WTC11 (cell line): Measurements from ENCODE around the gene KIF14.

Experiments
- AR ChIP-seq: fragments of 250-450 bp; sonication (Bioruptor Pico); IDR thresholded peaks from 2 replicates; pipeline ENCODE4 v1.9.0; 2021; ENCODE audit warnings: mild to moderate bottlenecking
- ATF3 ChIP-seq: sonication (generic); formaldehyde crosslinking; conservative IDR thresholded peaks from 2 replicates; pipeline ENCODE4 v1.8.1; 2022; ENCODE audit warnings: mild to moderate bottlenecking, missing genetic modification reagents
- ATF6 ChIP-seq: sonication (generic); formaldehyde crosslinking; IDR thresholded peaks from 2 replicates; pipeline ENCODE4 v1.8.1; 2023; ENCODE audit warnings: mild to moderate bottlenecking, missing genetic modification reagents
- CTCF ChIP-seq: fragments of 200-600 bp; IDR thresholded peaks from 2 replicates; pipeline ENCODE4 v1.8.0; 2022; ENCODE audit warnings: antibody characterized with exemption
- E2F1 ChIP-seq: sonication (generic); formaldehyde crosslinking; IDR thresholded peaks from 2 replicates; pipeline ENCODE4 v1.8.0; 2022; ENCODE audit warnings: mild to moderate bottlenecking, missing genetic modification reagents
- E2F5 ChIP-seq: sonication (generic); formaldehyde crosslinking; IDR thresholded peaks from 2 replicates; pipeline ENCODE4 v1.8.1; 2022; ENCODE audit warnings: mild to moderate bottlenecking, moderate library complexity, missing genetic modification reagents
- NFE2L1 ChIP-seq: sonication (generic); formaldehyde crosslinking; IDR thresholded peaks from 2 replicates; pipeline ENCODE4 v1.8.1; 2023; ENCODE audit warnings: missing genetic modification reagents
- NR2C2 ChIP-seq: sonication (generic); formaldehyde crosslinking; IDR thresholded peaks from 2 replicates; pipeline ENCODE4 v1.8.0; 2022; ENCODE audit warnings: mild to moderate bottlenecking, missing genetic modification reagents
- NR3C1 ChIP-seq: sonication (generic); formaldehyde crosslinking; conservative IDR thresholded peaks from 2 replicates; pipeline ENCODE4 v1.8.1; 2023; ENCODE audit warnings: low read depth, mild to moderate bottlenecking, missing genetic modification reagents
- TP53 ChIP-seq: sonication (generic); formaldehyde crosslinking; IDR thresholded peaks from 2 replicates; pipeline ENCODE4 v1.8.1; 2023; ENCODE audit warnings: mild to moderate bottlenecking, missing genetic modification reagents
- USF2 ChIP-seq: sonication (generic); formaldehyde crosslinking; IDR thresholded peaks from 2 replicates; pipeline ENCODE4 v1.8.1; 2023; ENCODE audit warnings: mild to moderate bottlenecking, missing genetic modification reagents, moderate library complexity
- ZBTB21 ChIP-seq: sonication (generic); formaldehyde crosslinking; IDR thresholded peaks from 2 replicates; pipeline ENCODE4 v1.8.1; 2023; ENCODE audit warnings: mild to moderate bottlenecking, missing genetic modification reagents, borderline replicate concordance
- ZNF232 ChIP-seq: sonication (generic); formaldehyde crosslinking; IDR thresholded peaks from 2 replicates; pipeline ENCODE4 v1.8.0; 2022; ENCODE audit warnings: mild to moderate bottlenecking, missing genetic modification reagents
- ZNF512 ChIP-seq: sonication (generic); formaldehyde crosslinking; IDR thresholded peaks from 2 replicates; pipeline ENCODE4 v1.8.1; 2022; ENCODE audit warnings: missing genetic modification reagents, borderline replicate concordance

- TF ChIP-seq CTCF (no peak), NFE2L1 (CRISPR knock-in tag) (no peak), ZNF512 (CRISPR knock-in tag) (no peak), NR2C2 (CRISPR knock-in tag) (no peak), ATF3 (CRISPR knock-in tag) (no peak), AR (CRISPR knock-in tag) (no peak), ZNF232 (CRISPR knock-in tag) (no peak), TP53 (CRISPR knock-in tag) (no peak), ATF6 (CRISPR knock-in tag) (no peak), E2F5 (CRISPR knock-in tag) (no peak), E2F1 (CRISPR knock-in tag) (no peak), USF2 (no peak), NR3C1 (CRISPR knock-in tag) (no peak), ZBTB21 (CRISPR knock-in tag) (no peak)
These were observed 58.7 kb downstream of the KIF14 start for GRCh38 chr1:200561856-200562214.
